H9 (cell line): Measurements from ENCODE around the gene PIEZO2. TPM values are rescaled to one million over a fixed set of nuclear protein-coding genes. Genes with fewer than 3 reads are reported as not detected.

ENCODE experiments used
- DNase-seq: peaks from one replicate; pipeline ENCODE4 v3.0.0-alpha.2; 2017
- H2AFZ ChIP-seq: one replicate; pipeline ENCODE4 v1.6.1; 2013; ENCODE audit warnings: mild to moderate bottlenecking, low read length, control low read depth, moderate library complexity
- H2AK5ac ChIP-seq: 2 replicates; pipeline ENCODE4 v1.6.1; 2013; ENCODE audit warnings: low read length, control low read depth, mixed read lengths; ENCODE audit not compliant: insufficient read length
- H2BK120ac ChIP-seq: one replicate; pipeline ENCODE4 v1.6.1; 2013; ENCODE audit warnings: low read depth, mild to moderate bottlenecking, low read length, control low read depth, inconsistent platforms; ENCODE audit not compliant: poor library complexity, severe bottlenecking
- H2BK12ac ChIP-seq: 2 replicates; pipeline ENCODE4 v1.6.1; 2013; ENCODE audit warnings: low read length, control low read depth, mixed read lengths, low read depth; ENCODE audit not compliant: insufficient read length
- H2BK15ac ChIP-seq: 2 replicates; pipeline ENCODE4 v1.6.1; 2013; ENCODE audit warnings: low read depth, low read length, control low read depth
- H2BK20ac ChIP-seq: one replicate; pipeline ENCODE4 v1.6.1; 2013; ENCODE audit warnings: low read depth, mild to moderate bottlenecking, low read length, control low read depth, inconsistent platforms; ENCODE audit not compliant: poor library complexity, severe bottlenecking
- H2BK5ac ChIP-seq: 2 replicates; pipeline ENCODE4 v1.6.1; 2013; ENCODE audit warnings: low read length, control low read depth, mixed read lengths; ENCODE audit not compliant: insufficient read length
- H3K14ac ChIP-seq: 2 replicates; pipeline ENCODE4 v1.6.1; 2013; ENCODE audit warnings: low read length, control low read depth; ENCODE audit not compliant: insufficient read depth
- H3K18ac ChIP-seq: 2 replicates; pipeline ENCODE4 v1.6.1; 2013; ENCODE audit warnings: low read depth, mild to moderate bottlenecking, mixed read lengths, low read length, control low read depth; ENCODE audit not compliant: insufficient read length
- H3K23ac ChIP-seq: 2 replicates; pipeline ENCODE4 v1.6.1; 2013; ENCODE audit warnings: low read length, control low read depth, mixed read lengths, low read depth; ENCODE audit not compliant: insufficient read length
- H3K23me2 ChIP-seq: 2 replicates; pipeline ENCODE4 v1.6.1; 2013; ENCODE audit warnings: low read depth, mild to moderate bottlenecking, mixed read lengths, low read length, control low read depth; ENCODE audit not compliant: insufficient read length, poor library complexity, severe bottlenecking
- H3K27ac ChIP-seq: 2 replicates; pipeline ENCODE4 v1.5.1; 2013; ENCODE audit warnings: low read length, control low read depth, mixed read lengths, low read depth; ENCODE audit not compliant: insufficient read length
- H3K27me3 ChIP-seq: 2 replicates; pipeline ENCODE4 v1.6.1; 2013; ENCODE audit warnings: low read length, control low read depth, inconsistent platforms; ENCODE audit not compliant: insufficient read depth
- H3K4ac ChIP-seq: 2 replicates; pipeline ENCODE4 v1.6.1; 2013; ENCODE audit warnings: low read depth, mild to moderate bottlenecking, control low read depth, inconsistent platforms, low read length, moderate library complexity
- H3K4me1 ChIP-seq: 2 replicates; pipeline ENCODE4 v1.6.1; 2013; ENCODE audit warnings: low read length, control low read depth, inconsistent platforms; ENCODE audit not compliant: insufficient read depth
- H3K4me2 ChIP-seq: 2 replicates; pipeline ENCODE4 v1.6.1; 2013; ENCODE audit warnings: low read length, control low read depth, mixed read lengths; ENCODE audit not compliant: insufficient read length, insufficient read depth
- H3K56ac ChIP-seq: 2 replicates; pipeline ENCODE4 v1.6.1; 2013; ENCODE audit warnings: low read depth, mild to moderate bottlenecking, mixed read lengths, low read length, control low read depth; ENCODE audit not compliant: insufficient read length
- H3K79me1 ChIP-seq: 2 replicates; pipeline ENCODE4 v1.6.1; 2013; ENCODE audit warnings: low read depth, mild to moderate bottlenecking, moderate library complexity, low read length, control low read depth, inconsistent platforms; ENCODE audit not compliant: insufficient read depth, poor library complexity, severe bottlenecking
- H3K79me2 ChIP-seq: 2 replicates; pipeline ENCODE4 v1.6.1; 2013; ENCODE audit warnings: low read length, control low read depth, inconsistent platforms; ENCODE audit not compliant: insufficient read depth
- H3K9ac ChIP-seq: 2 replicates; pipeline ENCODE4 v1.6.1; 2013; ENCODE audit warnings: low read length, control low read depth, mixed read lengths; ENCODE audit not compliant: insufficient read length; ENCODE audit errors: extremely low read depth
- H3K9me3 ChIP-seq: one replicate; pipeline ENCODE4 v1.6.1; 2013; ENCODE audit warnings: low read depth, low read length, inconsistent platforms; ENCODE audit not compliant: control insufficient read depth
- H3T11ph ChIP-seq: one replicate; pipeline ENCODE4 v1.6.1; 2013; ENCODE audit warnings: mild to moderate bottlenecking, low read length, control low read depth, inconsistent platforms
- H4K20me1 ChIP-seq: one replicate; pipeline ENCODE4 v1.6.1; 2013; ENCODE audit not compliant: control insufficient read depth, insufficient read length, insufficient read depth
- H4K5ac ChIP-seq: 2 replicates; pipeline ENCODE4 v1.6.1; 2013; ENCODE audit warnings: low read depth, mild to moderate bottlenecking, mixed read lengths, low read length, control low read depth; ENCODE audit not compliant: insufficient read length
- H4K8ac ChIP-seq: replicated peaks from 2 replicates; pipeline ENCODE4 v1.6.1; 2013; ENCODE audit warnings: low read length, control low read depth, mixed read lengths, low read depth; ENCODE audit not compliant: insufficient read length
- H4K91ac ChIP-seq: 2 replicates; pipeline ENCODE4 v1.6.1; 2013; ENCODE audit warnings: low read depth, mild to moderate bottlenecking, moderate library complexity, mixed read lengths, low read length, control low read depth; ENCODE audit not compliant: insufficient read length
- H3K27ac Mint-ChIP-seq, 3 experiments: 2 replicates in 2 of 3; 3 replicates in 1 of 3; pipeline ENCODE4 v1.8.0; 2020 to 2021; ENCODE audit warnings: mixed read lengths in 3 of 3, mild to moderate bottlenecking in 1 of 3, moderate library complexity in 1 of 3
- H3K27me3 Mint-ChIP-seq: 2 replicates; pipeline ENCODE4 v1.8.0; 2021; ENCODE audit warnings: low read depth, mild to moderate bottlenecking, moderate library complexity, mixed read lengths
- H3K36me3 Mint-ChIP-seq, 3 experiments: 2 replicates in 2 of 3; 3 replicates in 1 of 3; pipeline ENCODE4 v1.8.0; 2020 to 2021; ENCODE audit warnings: low read depth in 3 of 3, mixed read lengths in 3 of 3; ENCODE audit not compliant: insufficient read depth in 1 of 3
- H3K4me1 Mint-ChIP-seq, 2 experiments: 2 replicates each; pipeline ENCODE4 v1.8.0; 2020; ENCODE audit warnings: mixed read lengths in 2 of 2
- H3K4me3 Mint-ChIP-seq, 2 experiments: 2 replicates in 1 of 2; 3 replicates in 1 of 2; pipeline ENCODE4 v1.8.0; 2020 to 2021; ENCODE audit warnings: mild to moderate bottlenecking in 2 of 2, mixed read lengths in 2 of 2, moderate library complexity in 1 of 2
- H3K9me3 Mint-ChIP-seq, 2 experiments: 2 replicates in 1 of 2; 3 replicates in 1 of 2; pipeline ENCODE4 v1.8.0; 2020; ENCODE audit warnings: mild to moderate bottlenecking in 2 of 2, mixed read lengths in 2 of 2, moderate library complexity in 1 of 2
- WGBS: extraction: QIAGEN DNeasy Blood & Tissue Kit; methylation state at CpG from one replicate; pipeline ENCODE4 v1.1.7; 2013; ENCODE audit warnings: missing lambda C conversion rate, low lambda C conversion rate, mixed read lengths; ENCODE audit not compliant: insufficient read length; ENCODE audit errors: extremely low coverage; 5-methylcytosine and 5-hydroxymethylcytosine counted together
- total RNA-seq: library from RNA; stranded (reverse); gene quantifications from 2 replicates; pipeline ENCODE4 v1.2.1, GENCODE V29; 2021
- TF ChIP-seq, protein P1 (sequence below): fragments of 200-600 bp; sonication (generic); conservative IDR thresholded peaks from 3 replicates; pipeline ENCODE4 v1.8.0; 2021; ENCODE audit warnings: antibody characterized with exemption, mild to moderate bottlenecking

The PIEZO2 gene
- total RNA-seq, 1 experiment from 2014 or later = 3.9 TPM

DNA sequence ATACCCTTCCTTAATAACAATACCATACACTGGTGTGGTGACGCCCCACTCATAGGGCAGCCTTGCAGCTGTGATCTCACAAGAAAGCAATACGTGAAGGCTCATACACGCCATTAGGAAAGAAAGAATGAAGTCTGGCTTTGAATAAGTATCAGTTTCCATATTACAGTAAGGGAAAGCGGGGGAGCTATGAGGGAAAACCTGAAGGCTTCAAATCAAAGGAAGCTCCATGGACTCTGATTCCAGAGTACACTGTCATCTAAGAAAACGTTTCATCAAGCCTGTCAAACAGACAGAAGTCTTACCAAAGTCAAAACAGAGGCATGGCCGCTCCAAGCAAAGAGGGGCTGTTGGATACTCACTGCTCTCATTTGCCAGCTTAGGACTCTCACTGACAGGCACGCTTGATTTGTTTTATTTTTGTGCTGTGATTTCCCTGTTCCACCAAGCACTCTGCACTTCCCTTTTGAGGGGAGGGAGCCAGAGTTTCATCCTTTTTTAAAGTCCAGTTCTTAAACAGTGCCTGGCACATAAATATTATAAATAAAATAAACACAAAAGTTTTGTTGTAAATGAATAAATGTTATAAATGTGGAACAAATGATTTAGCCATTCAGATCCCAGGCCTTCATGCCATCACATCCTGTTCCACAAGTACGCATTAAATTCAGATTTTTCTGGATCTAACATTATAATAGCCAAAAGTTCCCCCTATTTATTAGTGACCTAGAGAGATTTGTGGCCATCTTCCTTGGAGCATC, 221.2 kb downstream of the PIEZO2 start:
- no peak overlapping the region for H2BK5ac ChIP-seq
- no peak overlapping the region for H2AK5ac ChIP-seq
- no peak overlapping the region for H3T11ph ChIP-seq
- H2BK12ac ChIP-seq = no peak overlapping the region
- no peak overlapping the region for H3K27ac ChIP-seq
- no peaks in the 10 kb centered on the region for H3K27me3 Mint-ChIP-seq
- no peaks in the 10 kb centered on the region for H3K23me2 ChIP-seq
- H3K18ac ChIP-seq = no peak overlapping the region
- H3K36me3 Mint-ChIP-seq = no peaks in the 10 kb centered on the region
- peaks cover 10% of the 10 kb centered on the region; the same call in 1 of the 2 replicates for H3K4me1 ChIP-seq
- H3K9ac ChIP-seq = no peak overlapping the region
- no peaks in the 10 kb centered on the region for H4K20me1 ChIP-seq
- no peak overlapping the region for H2BK20ac ChIP-seq
- H3K4ac ChIP-seq = no peak overlapping the region
- TF ChIP-seq, protein P1, sequence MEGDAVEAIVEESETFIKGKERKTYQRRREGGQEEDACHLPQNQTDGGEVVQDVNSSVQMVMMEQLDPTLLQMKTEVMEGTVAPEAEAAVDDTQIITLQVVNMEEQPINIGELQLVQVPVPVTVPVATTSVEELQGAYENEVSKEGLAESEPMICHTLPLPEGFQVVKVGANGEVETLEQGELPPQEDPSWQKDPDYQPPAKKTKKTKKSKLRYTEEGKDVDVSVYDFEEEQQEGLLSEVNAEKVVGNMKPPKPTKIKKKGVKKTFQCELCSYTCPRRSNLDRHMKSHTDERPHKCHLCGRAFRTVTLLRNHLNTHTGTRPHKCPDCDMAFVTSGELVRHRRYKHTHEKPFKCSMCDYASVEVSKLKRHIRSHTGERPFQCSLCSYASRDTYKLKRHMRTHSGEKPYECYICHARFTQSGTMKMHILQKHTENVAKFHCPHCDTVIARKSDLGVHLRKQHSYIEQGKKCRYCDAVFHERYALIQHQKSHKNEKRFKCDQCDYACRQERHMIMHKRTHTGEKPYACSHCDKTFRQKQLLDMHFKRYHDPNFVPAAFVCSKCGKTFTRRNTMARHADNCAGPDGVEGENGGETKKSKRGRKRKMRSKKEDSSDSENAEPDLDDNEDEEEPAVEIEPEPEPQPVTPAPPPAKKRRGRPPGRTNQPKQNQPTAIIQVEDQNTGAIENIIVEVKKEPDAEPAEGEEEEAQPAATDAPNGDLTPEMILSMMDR = no peak
- no peak overlapping the region for H4K91ac ChIP-seq
- peak overlapping the region; percentile 28 to 93 (median 69); a peak in 5 of 7 replicates for H3K27ac Mint-ChIP-seq
- H3K9me3 Mint-ChIP-seq = no peaks in the 10 kb centered on the region
- no peak overlapping the region for H3K56ac ChIP-seq
- H3K23ac ChIP-seq = no peak overlapping the region
- H3K4me1 Mint-ChIP-seq = peaks cover 59 to 62% of the 10 kb centered on the region in 2 experiments
- no peak overlapping the region for H2BK120ac ChIP-seq
- no peak for DNase-seq
- H2BK15ac ChIP-seq = no peak overlapping the region
- H3K79me1 ChIP-seq = no peaks in the 10 kb centered on the region
- no peak overlapping the region for H3K4me3 Mint-ChIP-seq
- H3K4me2 ChIP-seq = no peak overlapping the region
- no peak overlapping the region for H3K14ac ChIP-seq
- H4K5ac ChIP-seq = no peak overlapping the region
- H3K79me2 ChIP-seq = no peaks in the 10 kb centered on the region
- H3K9me3 ChIP-seq = no peaks in the 10 kb centered on the region
- H4K8ac ChIP-seq = no peak overlapping the region
- whole genome bisulfite sequencing = no CpG with 5 or more reads among the region's 8 CpGs
- H2AFZ ChIP-seq = no peak overlapping the region
- H3K27me3 ChIP-seq = no peaks in the 10 kb centered on the region
